H1 (cell line): Measurements from ENCODE around the gene TFF3. TPM values are rescaled to one million over a fixed set of nuclear protein-coding genes. Genes with fewer than 3 reads are reported as not detected.

Source experiments
- CTCF ChIA-PET: fragments of 300-600 bp; sonication (Branson Sonifier 250); formaldehyde crosslinking; loops from one replicate; lab custom pipeline; 2021; ENCODE audit not compliant: partially characterized antibody; lab: Charles Lee
- POLR2A ChIA-PET: fragments of 300-600 bp; sonication (Branson Sonifier 250); formaldehyde crosslinking; loops from one replicate; lab custom pipeline; 2021; ENCODE audit warnings: inconsistent platforms; ENCODE audit not compliant: partially characterized antibody; lab: Charles Lee
- DNase-seq, 2 experiments: peaks; one replicate each; pipeline versions ENCODE4 v3.0.0 to v3.0.0-alpha.2; 2010 to 2022; ENCODE audit warnings: low spot score in 2 of 2, low read depth in 1 of 2, mixed read lengths in 1 of 2
- FAIRE-seq: peaks from 2 replicates; lab custom pipeline; 2011; peaks lifted over from hg19 to GRCh38; lab: Jason Lieb, UNC
- H2AFZ ChIP-seq: 2 replicates; pipeline ENCODE4 v1.8.1; 2012; ENCODE audit warnings: low read length, inconsistent platforms
- H2AK5ac ChIP-seq: 2 replicates; pipeline ENCODE4 v1.6.1; 2013; ENCODE audit warnings: low read depth, low read length
- H2BK120ac ChIP-seq: replicated peaks from 2 replicates; pipeline ENCODE3; 2013; ENCODE audit warnings: low read depth, low read length, inconsistent platforms
- H2BK12ac ChIP-seq: 2 replicates; pipeline ENCODE4 v1.6.1; 2013; ENCODE audit warnings: low read depth, low read length
- H2BK15ac ChIP-seq: 2 replicates; pipeline ENCODE4 v1.6.1; 2013; ENCODE audit warnings: low read length
- H2BK20ac ChIP-seq: 2 replicates; pipeline ENCODE4 v1.6.1; 2013; ENCODE audit warnings: low read length
- H2BK5ac ChIP-seq: 2 replicates; pipeline ENCODE4 v1.6.1; 2013; ENCODE audit warnings: low read depth, low read length
- H3K14ac ChIP-seq: 2 replicates; pipeline ENCODE4 v1.6.1; 2013; ENCODE audit warnings: inconsistent platforms; ENCODE audit not compliant: insufficient read length
- H3K18ac ChIP-seq: 2 replicates; pipeline ENCODE4 v1.6.1; 2013; ENCODE audit warnings: low read length; ENCODE audit errors: extremely low read depth
- H3K23ac ChIP-seq: 2 replicates; pipeline ENCODE4 v1.6.1; 2013; ENCODE audit warnings: inconsistent platforms; ENCODE audit not compliant: insufficient read length
- H3K23me2 ChIP-seq: 2 replicates; pipeline ENCODE4 v1.6.1; 2013; ENCODE audit warnings: low read depth, low read length
- H3K27ac ChIP-seq: 2 replicates; pipeline ENCODE4 v1.6.1; 2011; ENCODE audit warnings: low read depth, low read length, inconsistent platforms
- H3K27me3 ChIP-seq, 4 experiments: replicated peaks in 1 of 4; 1 replicate in 1 of 4; 2 replicates in 3 of 4; pipeline versions ENCODE4 v1.6.1 to v1.8.1; 2011 to 2013; ENCODE audit warnings: low read length in 3 of 4, mild to moderate bottlenecking in 3 of 4, inconsistent platforms in 2 of 4, mixed read lengths in 2 of 4, moderate library complexity in 1 of 4; ENCODE audit not compliant: control insufficient read depth in 3 of 4, insufficient read depth in 3 of 4; ENCODE audit errors: extremely low read depth in 1 of 4
- H3K36me3 ChIP-seq, 4 experiments: 2 replicates each; pipeline versions ENCODE4 v1.6.1 to v1.8.1; 2011 to 2013; ENCODE audit warnings: mild to moderate bottlenecking in 4 of 4, low read length in 3 of 4, moderate library complexity in 2 of 4, control low read depth in 1 of 4, inconsistent platforms in 1 of 4; ENCODE audit not compliant: insufficient read depth in 4 of 4, control insufficient read depth in 2 of 4
- H3K4ac ChIP-seq: replicated peaks from 2 replicates; pipeline ENCODE3; 2013; ENCODE audit warnings: low read length, low read depth, mixed read lengths, inconsistent platforms; ENCODE audit not compliant: insufficient read length
- H3K4me1 ChIP-seq, 4 experiments: replicated peaks in 1 of 4; 1 replicate in 1 of 4; 2 replicates in 3 of 4; pipeline versions ENCODE4 v1.6.1 to v1.8.1; 2011 to 2013; ENCODE audit warnings: low read length in 3 of 4, inconsistent platforms in 2 of 4, mixed read lengths in 1 of 4; ENCODE audit not compliant: insufficient read depth in 4 of 4, control insufficient read depth in 3 of 4
- H3K4me2 ChIP-seq, 2 experiments: 2 replicates each; pipeline versions ENCODE4 v1.6.1 to v1.8.1; 2011 to 2013; ENCODE audit warnings: low read depth in 2 of 2, low read length in 2 of 2, control low read depth in 1 of 2, inconsistent platforms in 1 of 2, mild to moderate bottlenecking in 1 of 2; ENCODE audit not compliant: insufficient read depth in 1 of 2
- H3K4me3 ChIP-seq, 4 experiments: fragments of 200-600, 300-600 bp in 1 of 4; sonication (generic), shearing (Covaris generic), sonication (Bioruptor Twin) in 1 of 4; 2 replicates each; pipeline versions ENCODE4 v1.5.1 to v1.8.1; 2011 to 2016; ENCODE audit warnings: low read length in 4 of 4, low read depth in 3 of 4, control low read depth in 2 of 4, inconsistent platforms in 2 of 4, mild to moderate bottlenecking in 2 of 4, mixed read lengths in 1 of 4, moderate library complexity in 1 of 4; ENCODE audit not compliant: insufficient read depth in 2 of 4; ENCODE audit errors: extremely low read depth in 1 of 4
- H3K56ac ChIP-seq: replicated peaks from 2 replicates; pipeline ENCODE3; 2013; ENCODE audit warnings: low read depth, mild to moderate bottlenecking, mixed read lengths, low read length, inconsistent platforms; ENCODE audit not compliant: insufficient read length
- H3K79me1 ChIP-seq: 2 replicates; pipeline ENCODE4 v1.6.1; 2013; ENCODE audit warnings: low read depth, low read length, control low read depth
- H3K79me2 ChIP-seq, 2 experiments: 2 replicates each; pipeline versions ENCODE4 v1.6.1 to v1.8.1; 2012 to 2013; ENCODE audit warnings: low read length in 2 of 2, mild to moderate bottlenecking in 2 of 2, inconsistent platforms in 1 of 2; ENCODE audit not compliant: insufficient read depth in 2 of 2, control insufficient read depth in 1 of 2
- H3K9ac ChIP-seq, 4 experiments: replicated peaks in 1 of 4; 1 replicate in 1 of 4; 2 replicates in 3 of 4; pipeline versions ENCODE4 v1.6.1 to v1.8.1; 2011 to 2013; ENCODE audit warnings: low read depth in 3 of 4, low read length in 3 of 4, control low read depth in 2 of 4, mild to moderate bottlenecking in 2 of 4, moderate library complexity in 2 of 4, inconsistent platforms in 1 of 4; ENCODE audit errors: extremely low read depth in 1 of 4
- H3K9me3 ChIP-seq, 2 experiments: 2 replicates each; pipeline versions ENCODE4 v1.6.1 to v1.8.1; 2012 to 2013; ENCODE audit warnings: mild to moderate bottlenecking in 2 of 2, moderate library complexity in 2 of 2, control low read depth in 1 of 2, inconsistent platforms in 1 of 2, low read depth in 1 of 2, low read length in 1 of 2, mixed read lengths in 1 of 2; ENCODE audit not compliant: insufficient read depth in 2 of 2
- H4K20me1 ChIP-seq, 2 experiments: replicated peaks in 1 of 2; 2 replicates each; pipeline versions ENCODE3 to v1.8.1; 2011 to 2013; ENCODE audit warnings: inconsistent platforms in 2 of 2, low read length in 2 of 2, mild to moderate bottlenecking in 1 of 2; ENCODE audit not compliant: insufficient read depth in 2 of 2, control insufficient read depth in 1 of 2
- H4K5ac ChIP-seq: 2 replicates; pipeline ENCODE4 v1.6.1; 2013; ENCODE audit warnings: low read length, low read depth, mixed read lengths, inconsistent platforms; ENCODE audit not compliant: insufficient read length
- H4K8ac ChIP-seq: 2 replicates; pipeline ENCODE4 v1.8.0; 2013; ENCODE audit warnings: mild to moderate bottlenecking, moderate library complexity, low read length, inconsistent platforms; ENCODE audit not compliant: insufficient read depth; ENCODE audit errors: extremely low read depth
- H4K91ac ChIP-seq: replicated peaks from 2 replicates; pipeline ENCODE3; 2013; ENCODE audit warnings: low read length, mixed read lengths, inconsistent platforms; ENCODE audit not compliant: insufficient read length
- BRCA1 ChIP-seq: IDR thresholded peaks from 2 replicates; pipeline ENCODE4 v1.6.1; 2012; ENCODE audit warnings: low read depth, low read length, improper control_type of control experiment
- WGBS, 2 experiments: shearing (Covaris generic) in 1 of 2; methylation state at CpG; one replicate each; pipeline versions ENCODE4 v1.1.6 to v1.1.7; 2013 to 2015; ENCODE audit warnings: low lambda C conversion rate in 2 of 2, mixed read lengths in 2 of 2, inconsistent platforms in 1 of 2, low coverage in 1 of 2, missing lambda C conversion rate in 1 of 2; ENCODE audit not compliant: insufficient replicate concordance in 2 of 2, insufficient coverage in 1 of 2, insufficient read length in 1 of 2; ENCODE audit errors: extremely low coverage in 1 of 2, missing lambda C conversion rate in 1 of 2; 5-methylcytosine and 5-hydroxymethylcytosine counted together
- polyA plus RNA-seq, 7 experiments: library from polyadenylated mRNA; depleted of rRNA in 3 of 7; stranded (reverse) in 5 of 7; unstranded in 2 of 7; fragments of >200 nt in 5 of 7; fragments of 200-250 nt in 2 of 7; gene quantifications; 1 replicate in 5 of 7; 2 replicates in 1 of 7; 4 replicates in 1 of 7; pipeline versions ENCODE4 v1.2.1 to v1.2.3, GENCODE V29; 2011 to 2013; ENCODE audit warnings: missing spikeins in 2 of 7, mixed read lengths in 2 of 7
- total RNA-seq: library from RNA; stranded (reverse); fragmentation: NEBNext Ultra II Directional; extraction: Animal tissue kit (Norgen Biotek cat#: 25700); gene quantifications from 2 replicates; pipeline ENCODE4 v1.2.1, GENCODE V29; 2021

Gene TFF3
- total and polyA plus RNA-seq, 2 of the 8 experiments (the other 6 are each of a cell fraction or from before 2014, with no cell fraction given) = 1.7 to 6.7 TPM

DNA sequence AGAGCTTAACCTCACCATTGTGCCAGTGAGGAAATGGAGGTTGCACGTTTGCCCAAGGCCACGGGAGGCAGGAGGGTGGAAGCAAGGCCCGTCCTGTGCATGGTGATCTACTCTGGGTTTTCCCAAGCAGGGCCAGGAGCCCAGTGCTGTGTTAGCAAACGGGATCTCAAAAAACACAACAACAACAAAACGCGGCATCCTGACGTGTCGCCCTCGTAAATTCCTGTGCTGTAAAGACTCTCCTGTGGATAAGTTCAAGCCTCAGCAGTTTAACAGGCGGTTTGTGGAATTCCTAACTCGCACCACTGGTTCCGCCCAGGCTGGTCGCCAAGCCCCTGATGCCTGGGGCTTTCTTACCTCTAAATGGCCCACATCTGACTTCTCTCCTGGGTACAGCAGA, 39.1 kb downstream of the TFF3 start:
- ChIA-PET POLR2A (no interaction called here), CTCF (interaction anchor here (0.5 to 4.4 kb wide), 8 partner anchors 11 to 130 kb away, joined by 3 to 30 read pairs (median 4); no protein-coding TSS in a partner anchor)
- Histone ChIP-seq H2BK20ac (no peak overlapping the region), H2BK15ac (no peak overlapping the region), H3K4ac (no peak overlapping the region), H3K9ac (no peak overlapping the region), H2AK5ac (no peak overlapping the region), H3K23ac (no peak overlapping the region), H4K5ac (no peak overlapping the region), H3K56ac (no peak overlapping the region), H3K79me1 (no peaks in the 10 kb centered on the region), H3K23me2 (no peaks in the 10 kb centered on the region), H4K91ac (no peak overlapping the region), H3K18ac (no peak overlapping the region), H3K14ac (no peak overlapping the region), H2BK120ac (no peak overlapping the region), H3K4me1 (no peaks in the 10 kb centered on the region), H2BK5ac (no peak overlapping the region), H2BK12ac (no peak overlapping the region), H3K27me3 (no peaks in the 10 kb centered on the region), H3K4me2 (no peak overlapping the region), H3K27ac (no peak overlapping the region), H4K8ac (peak overlapping the region; percentile 35; the same call in 1 of the 2 replicates), H3K79me2 (no peaks in the 10 kb centered on the region), H3K4me3 (no peak overlapping the region), H4K20me1 (no peaks in the 10 kb centered on the region), H3K9me3 (no peaks in the 10 kb centered on the region), H2AFZ (no peak overlapping the region), H3K36me3 (no peaks in the 10 kb centered on the region)
- 93% methylated on average over 13 of the region's 13 CpGs; no CpG with 5 or more reads in 1 of the 2 experiments for WGBS, 2 experiments
- FAIRE-seq (no peak), DNase-seq (no peak)
- TF ChIP-seq BRCA1 = no peak
